ENCODE data around the gene ZNF470.

Gene ZNF470

DNA sequence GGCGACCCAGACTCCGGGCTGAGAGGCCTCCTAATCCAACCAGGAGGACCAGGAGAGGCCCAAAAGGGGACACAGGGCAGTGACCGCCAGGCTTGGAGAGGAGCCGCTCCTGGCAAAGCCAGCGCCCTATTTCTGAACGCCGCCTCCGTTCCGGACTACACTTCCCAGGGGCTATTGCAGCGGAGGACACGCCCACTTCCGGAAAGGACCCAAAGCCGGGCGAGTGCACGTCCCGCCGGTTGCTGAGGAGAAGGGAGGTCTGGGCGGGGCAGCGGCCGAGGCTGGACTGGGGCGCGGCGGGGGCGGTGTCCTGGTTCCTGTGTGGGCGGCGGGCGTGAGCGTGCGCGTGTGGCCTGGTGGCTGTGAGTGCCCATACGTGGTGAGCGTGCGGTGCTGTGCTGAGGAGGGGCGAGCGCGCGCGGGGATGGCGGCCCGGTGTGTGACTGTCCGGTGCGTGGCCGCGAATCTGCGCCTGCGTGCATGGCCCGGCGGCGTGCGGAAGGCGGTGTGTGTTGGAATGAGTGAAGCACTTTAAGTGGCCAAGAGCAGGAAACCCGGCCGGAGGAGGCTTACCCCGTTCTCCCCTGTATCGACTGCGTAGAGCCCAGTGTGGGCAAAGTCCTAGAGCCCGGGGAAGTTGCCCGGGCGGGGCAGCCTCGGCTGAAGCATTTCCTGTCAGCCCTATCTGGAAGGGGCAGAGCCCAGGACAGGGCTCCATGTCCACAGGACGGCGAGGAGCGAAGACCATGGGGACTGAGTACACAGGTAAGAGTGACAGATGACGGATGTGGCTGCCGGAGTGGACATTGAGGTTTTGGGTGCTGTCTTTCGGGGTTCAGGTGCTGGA, at the start of gene ZNF470:
Gene ZNF470 (plus strand): TSS at position 195 of the 847 bp plus-strand sequence. CDS start 2,844 bp downstream, outside the sequence.
- DNase-seq: peak; percentile 60

GRCh38 chr19:56525214-56525860, 41.9 kb upstream of the ZNF470 start:
- no peak for DNase-seq

DNA sequence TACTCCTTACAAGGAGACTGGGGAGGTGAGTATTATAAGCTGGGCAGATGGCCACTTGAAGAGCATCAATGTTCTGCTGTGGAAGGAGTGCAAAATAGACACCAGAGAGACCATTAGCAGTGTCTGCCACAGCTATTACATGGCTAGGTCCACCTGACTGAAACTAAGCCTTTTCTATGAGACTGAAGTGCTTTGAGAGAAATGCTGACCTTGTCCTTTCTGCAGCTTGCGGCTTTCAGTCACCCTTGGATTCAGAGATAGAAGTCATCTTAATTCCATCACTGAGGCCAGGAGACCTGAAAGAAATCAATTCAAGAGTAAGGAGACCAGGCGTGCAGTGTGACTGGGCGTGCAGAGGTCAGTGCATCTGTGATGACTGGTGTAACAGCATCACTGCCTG, 29.8 kb upstream of the ZNF470 start:
- no peak for DNase-seq

GRCh38 chr19:56538254-56538760, 29.0 kb upstream of the ZNF470 start:
- peak; percentile 79 for DNase-seq

- no peak for DNase-seq
These were observed 28.5 kb upstream of the ZNF470 start, which contains the start of gene ZFP28 for GRCh38 chr19:56538761-56539263. TSS of gene ZFP28 (plus strand) at chr19:56538948. CDS start at chr19:56539019, 71 bp downstream.

- no peak for DNase-seq
These were observed 23.5 kb upstream of the ZNF470 start for GRCh38 chr19:56543776-56544175.

DNA sequence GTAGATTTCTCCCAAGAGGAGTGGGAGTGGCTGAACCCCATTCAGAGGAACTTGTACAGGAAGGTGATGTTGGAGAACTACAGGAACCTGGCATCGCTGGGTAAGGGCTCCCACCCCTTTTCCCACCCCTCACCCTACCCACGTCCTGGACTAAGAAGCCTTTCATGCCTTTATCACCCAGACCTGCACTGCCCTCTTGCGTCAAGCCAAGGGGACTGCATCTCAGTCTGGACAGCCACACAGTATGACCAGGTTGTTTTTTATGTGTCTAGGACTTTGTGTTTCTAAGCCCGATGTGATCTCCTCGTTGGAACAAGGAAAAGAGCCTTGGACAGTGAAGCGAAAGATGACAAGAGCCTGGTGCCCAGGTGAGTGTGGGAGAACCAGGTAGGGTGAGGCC, 19.7 kb upstream of the ZNF470 start:
- DNase-seq: no peak

DNA sequence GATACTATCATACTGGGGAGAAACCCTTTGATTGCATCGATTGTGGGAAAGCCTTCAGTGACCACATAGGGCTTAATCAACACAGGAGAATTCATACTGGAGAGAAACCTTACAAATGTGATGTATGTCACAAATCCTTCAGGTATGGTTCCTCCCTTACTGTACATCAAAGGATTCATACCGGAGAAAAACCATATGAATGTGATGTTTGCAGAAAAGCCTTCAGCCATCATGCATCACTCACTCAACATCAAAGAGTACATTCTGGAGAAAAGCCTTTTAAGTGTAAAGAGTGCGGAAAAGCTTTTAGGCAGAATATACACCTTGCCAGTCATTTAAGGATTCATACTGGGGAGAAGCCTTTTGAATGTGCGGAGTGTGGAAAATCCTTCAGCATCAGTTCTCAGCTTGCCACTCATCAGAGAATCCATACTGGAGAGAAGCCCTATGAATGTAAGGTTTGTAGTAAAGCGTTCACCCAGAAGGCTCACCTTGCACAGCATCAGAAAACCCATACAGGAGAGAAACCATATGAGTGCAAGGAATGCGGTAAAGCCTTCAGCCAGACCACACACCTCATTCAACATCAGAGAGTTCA, 12.9 kb upstream of the ZNF470 start:
- DNase-seq: no peak

- no peak for DNase-seq
These were observed 4.5 kb upstream of the ZNF470 start for GRCh38 chr19:56562766-56563165.

- DNase-seq: peak; percentile 0
These were observed 379 bp upstream of the ZNF470 start for GRCh38 chr19:56566904-56567273.

DNA sequence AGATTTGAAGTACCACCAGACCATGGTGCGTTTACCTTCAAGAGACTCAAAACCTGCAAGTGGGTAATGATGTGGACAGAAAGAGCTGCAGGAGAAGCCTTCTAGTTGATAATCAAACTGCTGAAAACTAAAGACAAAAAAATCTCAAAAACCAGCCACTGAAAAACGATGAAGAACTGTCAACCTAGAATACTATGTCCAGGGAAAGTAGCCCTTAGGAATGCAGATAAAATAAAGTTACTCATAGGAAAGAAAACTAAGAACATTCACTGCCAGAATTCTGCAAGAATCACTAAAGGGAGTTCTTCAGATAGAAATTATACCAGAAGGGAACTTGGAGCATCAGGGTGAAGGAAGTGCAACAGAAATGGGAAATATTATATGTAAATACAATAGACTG, 5.3 kb downstream of the ZNF470 start:
- DNase-seq: no peak

- DNase-seq: no peak
These were observed 6.6 kb downstream of the ZNF470 start for GRCh38 chr19:56573914-56574313.

DNA sequence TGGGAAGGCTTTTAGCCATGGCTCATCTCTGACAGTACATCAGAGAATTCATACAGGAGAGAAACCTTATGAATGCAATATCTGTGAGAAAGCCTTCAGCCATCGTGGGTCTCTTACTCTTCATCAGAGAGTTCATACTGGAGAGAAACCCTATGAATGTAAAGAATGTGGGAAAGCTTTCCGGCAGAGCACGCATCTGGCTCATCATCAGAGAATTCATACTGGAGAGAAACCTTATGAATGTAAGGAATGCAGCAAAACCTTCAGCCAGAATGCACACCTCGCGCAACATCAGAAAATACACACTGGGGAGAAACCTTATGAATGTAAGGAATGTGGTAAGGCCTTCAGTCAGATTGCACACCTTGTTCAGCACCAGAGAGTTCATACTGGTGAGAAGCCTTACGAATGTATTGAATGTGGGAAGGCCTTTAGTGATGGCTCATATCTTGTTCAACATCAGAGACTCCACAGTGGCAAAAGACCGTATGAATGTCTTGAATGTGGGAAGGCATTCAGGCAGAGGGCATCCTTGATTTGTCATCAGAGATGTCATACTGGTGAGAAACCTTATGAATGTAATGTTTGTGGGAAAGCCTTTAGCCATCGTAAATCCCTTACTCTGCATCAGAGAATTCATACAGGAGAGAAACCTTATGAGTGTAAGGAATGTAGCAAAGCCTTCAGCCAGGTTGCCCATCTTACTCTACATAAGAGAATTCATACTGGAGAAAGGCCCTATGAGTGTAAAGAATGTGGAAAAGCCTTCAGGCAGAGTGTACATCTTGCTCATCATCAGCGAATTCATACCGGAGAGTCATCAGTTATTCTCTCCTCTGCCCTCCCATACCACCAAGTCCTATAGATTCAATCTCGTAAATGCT, 10.7 kb downstream of the ZNF470 start:
- DNase-seq: no peak

GRCh38 chr19:56594446-56594782, 27.1 kb downstream of the ZNF470 start:
- DNase-seq: no peak

GRCh38 chr19:56594783-56595547, 27.7 kb downstream of the ZNF470 start, which contains the start of gene ZNF71:
TSS of gene ZNF71 (plus strand) at chr19:56595302. CDS start at chr19:56601559, 6,257 bp downstream.
- peak; percentile 71 for DNase-seq

DNA sequence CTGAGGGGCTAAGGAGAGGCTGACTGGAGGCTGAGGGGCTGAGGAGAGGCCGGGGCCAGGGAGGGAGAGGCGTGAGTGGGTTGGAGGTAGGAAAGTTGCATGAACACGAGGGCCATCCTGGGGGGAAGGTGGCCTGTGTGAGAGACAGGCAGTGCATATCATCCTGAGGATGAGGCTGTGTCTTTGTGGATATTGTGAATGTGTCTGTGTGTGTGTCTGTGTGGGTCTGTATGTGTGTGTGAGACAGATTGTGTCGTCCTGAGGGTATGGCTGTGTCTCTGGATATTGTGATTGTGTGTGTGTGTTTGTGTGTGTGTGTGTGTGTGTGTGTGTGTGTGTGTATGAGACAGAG, 28.3 kb downstream of the ZNF470 start:
- no peak for DNase-seq

- no peak for DNase-seq
These were observed 29.4 kb downstream of the ZNF470 start for GRCh38 chr19:56596676-56597075.

DNA sequence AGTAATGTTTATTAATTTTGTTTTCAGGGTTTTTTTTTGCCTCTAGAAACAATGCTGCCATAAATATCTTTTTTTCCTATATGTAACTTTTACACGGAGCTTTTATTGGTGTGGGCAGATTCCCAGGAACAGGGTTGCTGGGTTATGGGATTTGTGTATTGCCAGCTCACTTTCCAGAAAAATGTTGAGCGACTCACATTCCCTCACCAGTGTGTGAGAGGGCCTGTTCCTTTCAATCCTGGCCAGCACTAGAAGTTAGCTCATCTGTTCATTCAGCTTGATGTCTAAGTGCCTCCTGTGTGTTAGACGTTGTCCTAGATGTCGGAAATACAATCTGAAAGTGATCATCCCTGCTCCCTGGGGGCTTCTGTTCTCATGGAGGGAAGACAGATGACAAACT, 30.4 kb downstream of the ZNF470 start:
- DNase-seq: no peak

GRCh38 chr19:56601375-56601774, 34.1 kb downstream of the ZNF470 start:
- DNase-seq: no peak

DNA sequence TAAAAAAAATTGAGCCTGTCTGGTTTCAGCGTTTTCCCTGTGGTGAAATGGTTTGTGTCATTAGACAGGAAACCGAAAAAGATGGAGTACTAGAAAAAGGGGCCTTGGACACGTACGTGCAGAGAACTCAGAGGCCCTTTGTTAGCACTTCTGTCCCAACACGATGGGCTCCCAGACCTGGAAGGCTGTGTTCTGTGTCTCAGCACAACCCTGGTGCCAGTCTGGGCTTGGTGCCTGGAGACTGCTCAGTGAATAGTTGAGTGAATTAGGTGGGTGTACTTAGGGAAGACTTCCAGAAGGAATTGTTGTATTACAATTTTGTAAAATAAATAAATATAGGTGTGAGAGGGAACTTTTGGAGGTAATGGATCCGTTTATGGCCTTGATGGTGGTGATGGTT, 36.6 kb downstream of the ZNF470 start:
- DNase-seq: no peak

GRCh38 chr19:56608274-56608964, 41.2 kb downstream of the ZNF470 start:
- no peak for DNase-seq

All from NCI-H1092 (cell line).